GM12864 (cell line): ENCODE measurements around the gene ARHGAP29.

Source experiments
- DNase-seq: peaks from one replicate; pipeline ENCODE4 v3.0.0-alpha.2; 2011; ENCODE audit warnings: low read depth
- H3K4me3 ChIP-seq: 2 replicates; pipeline ENCODE4 v1.5.1; 2011; ENCODE audit warnings: mild to moderate bottlenecking, low read depth, low read length, control low read depth
- CTCF ChIP-seq: IDR thresholded peaks from 2 replicates; pipeline ENCODE4 v1.5.1; 2011; ENCODE audit warnings: low read depth, mild to moderate bottlenecking, moderate library complexity, low read length, control low read depth, inconsistent platforms; ENCODE audit errors: missing control alignments

Gene ARHGAP29

GRCh38 chr1:94273111-94273510, 35.7 kb upstream of the ARHGAP29 start:
- DNase-seq = no peak
- no peak for TF ChIP-seq CTCF

GRCh38 chr1:94272388-94272787, 35.0 kb upstream of the ARHGAP29 start:
- H3K4me3 ChIP-seq = no peak overlapping the region
- TF ChIP-seq CTCF = no peak
- no peak for DNase-seq

More at GRCh38 chr1:94273111-94273510, 35.7 kb upstream of the ARHGAP29 start:
- H3K4me3 ChIP-seq = no peak overlapping the region

GRCh38 chr1:94271373-94271772, 34.0 kb upstream of the ARHGAP29 start:
- H3K4me3 ChIP-seq = no peak overlapping the region
- no peak for TF ChIP-seq CTCF
- DNase-seq = no peak

GRCh38 chr1:94270801-94271203, 33.4 kb upstream of the ARHGAP29 start:
- no peak overlapping the region for H3K4me3 ChIP-seq
- no peak for TF ChIP-seq CTCF
- DNase-seq = no peak

GRCh38 chr1:94269921-94270320, 32.5 kb upstream of the ARHGAP29 start:
- no peak for DNase-seq
- H3K4me3 ChIP-seq = no peak overlapping the region
- TF ChIP-seq CTCF = no peak

- no peak for DNase-seq
- H3K4me3 ChIP-seq = no peak overlapping the region
- no peak for TF ChIP-seq CTCF
Measured at GRCh38 chr1:94265906-94266305, 28.5 kb upstream of the ARHGAP29 start.

GRCh38 chr1:94265011-94265422, 27.6 kb upstream of the ARHGAP29 start:
- DNase-seq = no peak
- no peak for TF ChIP-seq CTCF
- H3K4me3 ChIP-seq = no peak overlapping the region
